ENCODE results near the gene RNF217.
"Not testable (repeated sequence)": the region's sequence is repeated elsewhere in the genome, so short reads cannot be mapped to it uniquely, and the experiment has no call there.

The RNF217 gene

DNA sequence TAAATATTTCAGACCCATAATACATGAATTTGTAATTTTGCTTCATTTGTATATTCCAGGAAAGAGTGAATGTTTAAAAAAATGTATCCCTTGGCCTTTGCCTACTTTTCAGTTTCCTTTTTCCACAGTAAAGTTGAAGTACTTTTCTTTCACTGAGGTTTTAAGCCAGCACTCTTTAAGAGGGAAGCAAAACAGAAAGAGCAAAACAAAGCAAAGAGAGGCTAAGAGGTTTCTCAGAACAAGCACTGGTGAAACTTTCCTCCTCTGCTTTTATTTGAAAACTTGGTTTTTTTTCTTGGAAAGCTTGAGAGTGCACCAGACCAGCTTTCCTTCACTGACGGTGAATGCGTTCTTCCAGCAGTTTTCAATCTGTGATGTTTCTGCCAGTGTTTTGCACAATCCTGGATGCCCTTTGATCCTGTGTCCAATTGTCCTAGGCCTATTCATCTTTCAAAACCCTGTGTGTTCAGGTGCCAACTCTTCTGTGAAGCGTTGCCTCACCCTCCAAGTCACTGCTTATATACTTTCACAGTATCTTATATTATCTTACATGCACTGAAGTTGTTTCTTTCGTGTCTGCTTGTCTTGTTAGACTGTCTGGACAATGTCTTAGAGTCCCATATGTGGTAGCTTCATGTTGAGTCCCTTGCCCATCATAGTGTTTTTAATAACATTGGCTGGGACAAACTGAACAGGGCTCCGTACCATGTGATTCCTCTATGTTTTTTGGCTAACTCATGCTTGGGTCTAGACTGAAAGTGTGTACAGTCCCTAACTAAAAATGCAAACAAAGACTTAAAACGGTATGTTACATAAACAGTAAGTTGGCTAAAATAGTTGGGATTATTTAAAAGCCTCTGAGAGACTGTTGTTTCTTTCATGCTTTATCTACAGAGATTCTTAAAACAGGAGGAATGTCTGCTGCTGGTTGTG is 1.9 kb downstream of the RNF217 start:
- peak overlapping the region; percentile 93 for H3K9ac ChIP-seq (ENCODE audit: low read length)
- H3K4me3 ChIP-seq (ENCODE audit: low read length) = peak overlapping the region; percentile 93
- no peaks in the 10 kb centered on the region for H3K27me3 ChIP-seq (replicated peaks; ENCODE audit: control insufficient read depth, insufficient read depth, low read length)
- H3K4me1 ChIP-seq (ENCODE audit: control insufficient read depth, insufficient read depth, low read length) = peaks cover 31% of the 10 kb centered on the region
- H3K9me3 ChIP-seq (ENCODE audit: control insufficient read depth, low read length) = no peaks in the 10 kb centered on the region
- H3K36me3 ChIP-seq (ENCODE audit: control insufficient read depth, insufficient read depth, low read length, severe bottlenecking) = peaks cover 3% of the 10 kb centered on the region
- peak; percentile 88 for DNase-seq (ENCODE audit: low read depth)

DNA sequence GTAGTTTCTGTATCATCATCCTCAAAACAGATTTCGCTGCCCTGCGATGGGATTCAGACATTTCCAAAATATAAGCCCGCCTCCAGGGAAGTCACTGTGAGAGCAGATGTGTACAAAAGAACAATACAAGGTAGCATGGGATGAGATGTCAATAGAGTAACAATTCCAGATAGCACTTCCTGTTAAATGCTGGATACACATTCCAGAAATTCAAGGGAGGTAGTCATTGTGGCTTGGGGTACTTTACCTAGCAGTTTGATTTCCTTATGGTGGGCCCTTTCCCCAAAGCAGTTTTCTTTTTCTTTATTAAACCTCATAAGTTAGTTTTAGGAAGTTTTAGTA is 2.5 kb downstream of the RNF217 start:
- Histone ChIP-seq H3K36me3 (ENCODE audit: control insufficient read depth, insufficient read depth, low read length, severe bottlenecking) (peaks cover 3% of the 10 kb centered on the region), H3K9me3 (ENCODE audit: control insufficient read depth, low read length) (no peaks in the 10 kb centered on the region), H3K27me3 (replicated peaks; ENCODE audit: control insufficient read depth, insufficient read depth, low read length) (no peaks in the 10 kb centered on the region), H3K4me1 (ENCODE audit: control insufficient read depth, insufficient read depth, low read length) (peaks cover 32% of the 10 kb centered on the region), H3K4me3 (ENCODE audit: low read length) (peak overlapping the region; percentile 93), H3K9ac (ENCODE audit: low read length) (peak overlapping the region; percentile 93)
- DNase-seq (ENCODE audit: low read depth) = no peak

GRCh38 chr6:124965424-124965850 is 3.2 kb downstream of the RNF217 start:
- not testable (repeated sequence) for H3K9ac ChIP-seq (ENCODE audit: low read length)
- peak; percentile 56 for DNase-seq (ENCODE audit: low read depth)

GRCh38 chr6:124967444-124967843 is 5.2 kb downstream of the RNF217 start:
- Histone ChIP-seq H3K36me3 (ENCODE audit: control insufficient read depth, insufficient read depth, low read length, severe bottlenecking) (peaks cover 13% of the 10 kb centered on the region), H3K9ac (ENCODE audit: low read length) (no peak overlapping the region), H3K27me3 (replicated peaks; ENCODE audit: control insufficient read depth, insufficient read depth, low read length) (no peaks in the 10 kb centered on the region), H3K9me3 (ENCODE audit: control insufficient read depth, low read length) (no peaks in the 10 kb centered on the region), H3K4me3 (ENCODE audit: low read length) (no peak overlapping the region), H3K4me1 (ENCODE audit: control insufficient read depth, insufficient read depth, low read length) (peaks cover 34% of the 10 kb centered on the region)
- no peak for DNase-seq (ENCODE audit: low read depth)

More at GRCh38 chr6:124965424-124965850, 3.2 kb downstream of the RNF217 start:
- not testable (repeated sequence) for H3K36me3 ChIP-seq (ENCODE audit: control insufficient read depth, insufficient read depth, low read length, severe bottlenecking); H3K27me3 ChIP-seq (replicated peaks; ENCODE audit: control insufficient read depth, insufficient read depth, low read length); H3K9me3 ChIP-seq (ENCODE audit: control insufficient read depth, low read length)
- peaks cover 39% of the 10 kb centered on the region for H3K4me1 ChIP-seq (ENCODE audit: control insufficient read depth, insufficient read depth, low read length)
- H3K4me3 ChIP-seq (ENCODE audit: low read length) = peak overlapping the region; percentile 28

DNA sequence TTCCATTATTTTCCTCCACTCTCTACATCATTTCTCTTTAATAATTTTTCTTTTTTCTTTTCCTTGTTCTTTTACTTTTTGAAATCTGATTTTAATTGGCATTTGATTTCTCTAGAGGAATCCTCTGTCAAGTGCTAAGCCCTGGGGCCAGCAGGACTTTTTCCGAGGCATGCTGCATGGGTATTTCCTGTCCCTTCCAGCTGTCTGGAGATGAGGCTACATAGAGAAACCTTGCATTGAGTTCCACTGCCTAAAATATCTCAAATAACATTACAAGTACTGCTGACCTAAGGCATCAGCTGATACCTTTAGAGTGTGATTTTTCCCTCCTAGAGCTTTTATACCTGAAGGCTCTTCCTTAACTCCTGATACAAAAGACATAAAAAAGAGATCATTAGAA is 6.2 kb downstream of the RNF217 start:
- Histone ChIP-seq H3K36me3 (ENCODE audit: control insufficient read depth, insufficient read depth, low read length, severe bottlenecking) (peaks cover 23% of the 10 kb centered on the region), H3K9me3 (ENCODE audit: control insufficient read depth, low read length) (no peaks in the 10 kb centered on the region), H3K4me3 (ENCODE audit: low read length) (no peak overlapping the region), H3K4me1 (ENCODE audit: control insufficient read depth, insufficient read depth, low read length) (peaks cover 34% of the 10 kb centered on the region), H3K27me3 (replicated peaks; ENCODE audit: control insufficient read depth, insufficient read depth, low read length) (no peaks in the 10 kb centered on the region), H3K9ac (ENCODE audit: low read length) (no peak overlapping the region)
- peak; percentile 52 for DNase-seq (ENCODE audit: low read depth)

GRCh38 chr6:124970243-124970642 is 8.0 kb downstream of the RNF217 start:
- no peaks in the 10 kb centered on the region for H3K9me3 ChIP-seq (ENCODE audit: control insufficient read depth, low read length)
- H3K4me1 ChIP-seq (ENCODE audit: control insufficient read depth, insufficient read depth, low read length) = peaks cover 41% of the 10 kb centered on the region
- H3K9ac ChIP-seq (ENCODE audit: low read length) = no peak overlapping the region
- no peak for DNase-seq (ENCODE audit: low read depth)
- H3K36me3 ChIP-seq (ENCODE audit: control insufficient read depth, insufficient read depth, low read length, severe bottlenecking) = peaks cover 38% of the 10 kb centered on the region
- H3K4me3 ChIP-seq (ENCODE audit: low read length) = no peak overlapping the region
- H3K27me3 ChIP-seq (replicated peaks; ENCODE audit: control insufficient read depth, insufficient read depth, low read length) = no peaks in the 10 kb centered on the region

DNA sequence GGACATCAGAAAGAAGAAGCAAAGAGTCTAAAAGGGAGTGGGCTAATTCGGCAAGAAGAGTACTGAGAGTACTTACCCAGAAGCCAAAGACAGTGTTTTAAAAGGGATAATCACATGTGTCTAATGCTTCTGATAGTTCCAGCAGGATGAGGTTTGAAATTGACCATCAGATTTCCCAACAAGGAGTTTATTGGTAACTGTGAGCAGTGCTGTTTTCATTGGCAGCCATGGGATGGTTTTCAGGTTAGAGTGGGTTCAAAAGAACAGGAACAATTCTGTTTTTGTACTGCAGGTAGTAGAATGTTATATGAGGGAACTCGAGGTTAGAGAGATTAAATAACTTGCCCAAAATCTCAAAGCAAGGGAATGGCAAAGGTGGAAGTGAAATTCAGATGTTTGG is 8.5 kb downstream of the RNF217 start:
- no peak for DNase-seq (ENCODE audit: low read depth)
- Histone ChIP-seq H3K27me3 (replicated peaks; ENCODE audit: control insufficient read depth, insufficient read depth, low read length) (no peaks in the 10 kb centered on the region), H3K9me3 (ENCODE audit: control insufficient read depth, low read length) (no peaks in the 10 kb centered on the region), H3K4me1 (ENCODE audit: control insufficient read depth, insufficient read depth, low read length) (peaks cover 41% of the 10 kb centered on the region), H3K4me3 (ENCODE audit: low read length) (no peak overlapping the region), H3K9ac (ENCODE audit: low read length) (no peak overlapping the region), H3K36me3 (ENCODE audit: control insufficient read depth, insufficient read depth, low read length, severe bottlenecking) (peaks cover 38% of the 10 kb centered on the region)

DNA sequence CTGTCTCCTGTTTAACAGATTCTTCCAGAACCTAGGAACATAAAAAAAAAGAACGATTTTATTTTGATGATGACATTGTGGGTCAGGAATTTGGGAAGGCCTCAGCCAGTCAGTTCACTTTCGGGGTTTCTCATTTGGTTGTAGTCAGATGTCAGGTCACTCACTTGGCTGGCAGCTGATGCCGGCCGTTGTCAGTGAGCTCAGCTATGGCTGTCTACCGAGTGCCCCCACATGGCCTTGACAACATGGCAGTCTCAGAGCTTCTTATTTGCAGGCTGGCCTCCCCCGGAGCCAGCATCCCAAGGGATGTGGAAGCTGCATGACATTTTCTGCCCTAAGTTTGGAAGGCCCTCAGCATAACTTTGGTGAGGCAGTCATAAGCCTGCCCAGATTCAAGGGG is 11.5 kb downstream of the RNF217 start:
- peaks cover 3% of the 10 kb centered on the region for H3K9me3 ChIP-seq (ENCODE audit: control insufficient read depth, low read length)
- DNase-seq (ENCODE audit: low read depth) = no peak
- no peak overlapping the region for H3K9ac ChIP-seq (ENCODE audit: low read length)
- no peaks in the 10 kb centered on the region for H3K27me3 ChIP-seq (replicated peaks; ENCODE audit: control insufficient read depth, insufficient read depth, low read length)
- H3K4me3 ChIP-seq (ENCODE audit: low read length) = no peak overlapping the region
- peaks cover 30% of the 10 kb centered on the region for H3K4me1 ChIP-seq (ENCODE audit: control insufficient read depth, insufficient read depth, low read length)
- peaks cover 45% of the 10 kb centered on the region for H3K36me3 ChIP-seq (ENCODE audit: control insufficient read depth, insufficient read depth, low read length, severe bottlenecking)

- Histone ChIP-seq H3K27me3 (replicated peaks; ENCODE audit: control insufficient read depth, insufficient read depth, low read length) (no peaks in the 10 kb centered on the region), H3K4me1 (ENCODE audit: control insufficient read depth, insufficient read depth, low read length) (peaks cover 27% of the 10 kb centered on the region), H3K36me3 (ENCODE audit: control insufficient read depth, insufficient read depth, low read length, severe bottlenecking) (peaks cover 48% of the 10 kb centered on the region), H3K9me3 (ENCODE audit: control insufficient read depth, low read length) (peaks cover 6% of the 10 kb centered on the region), H3K4me3 (ENCODE audit: low read length) (no peak overlapping the region), H3K9ac (ENCODE audit: low read length) (no peak overlapping the region)
- DNase-seq (ENCODE audit: low read depth) = no peak
These were observed 12.6 kb downstream of the RNF217 start for GRCh38 chr6:124974771-124975377.

DNA sequence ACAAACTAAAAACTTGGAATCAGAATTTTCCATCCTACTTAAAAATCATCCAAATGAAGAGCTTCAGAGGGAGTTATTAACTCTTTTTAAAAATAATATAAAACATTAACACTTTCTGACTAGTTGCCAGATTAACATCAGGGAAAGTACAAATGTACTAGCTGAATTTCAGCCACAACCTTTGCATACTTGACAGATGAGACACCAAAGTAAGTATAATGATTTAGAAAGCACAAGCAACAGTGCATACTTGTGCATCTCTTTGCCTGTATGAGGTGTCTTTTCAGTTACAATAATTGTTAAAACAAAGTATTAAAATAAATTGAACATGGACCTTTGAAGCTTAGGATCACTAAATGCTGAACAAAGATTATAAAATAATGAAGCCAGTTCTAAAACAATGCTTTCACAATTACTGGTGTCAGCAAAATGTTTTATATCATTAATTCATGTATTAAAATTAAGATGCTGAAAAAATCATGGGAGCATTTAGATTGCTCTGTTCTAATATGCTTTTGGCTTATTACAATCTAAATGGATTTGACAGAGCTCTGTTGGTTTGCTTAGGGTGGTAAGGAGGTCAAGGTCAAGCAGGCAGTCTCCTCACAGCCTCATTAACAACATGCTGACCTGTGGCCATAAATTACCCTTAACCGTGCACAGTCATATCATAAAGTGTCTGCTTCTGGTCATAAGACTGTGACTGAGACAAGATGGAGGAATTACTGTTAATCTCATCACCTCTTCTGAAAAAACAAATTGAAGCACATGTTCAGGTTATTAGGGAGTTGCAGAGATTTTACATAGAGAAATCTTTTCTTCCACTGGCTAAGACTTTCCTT is 15.1 kb downstream of the RNF217 start:
- H3K27me3 ChIP-seq (replicated peaks; ENCODE audit: control insufficient read depth, insufficient read depth, low read length) = no peaks in the 10 kb centered on the region
- peaks cover 18% of the 10 kb centered on the region for H3K4me1 ChIP-seq (ENCODE audit: control insufficient read depth, insufficient read depth, low read length)

More for the DNA sequence above, 15.1 kb downstream of the RNF217 start:
- H3K36me3 ChIP-seq (ENCODE audit: control insufficient read depth, insufficient read depth, low read length, severe bottlenecking) = peaks cover 40% of the 10 kb centered on the region
- H3K4me3 ChIP-seq (ENCODE audit: low read length) = no peak overlapping the region
- H3K9ac ChIP-seq (ENCODE audit: low read length) = no peak overlapping the region
- H3K9me3 ChIP-seq (ENCODE audit: control insufficient read depth, low read length) = peaks cover 6% of the 10 kb centered on the region
- DNase-seq (ENCODE audit: low read depth) = peak; percentile 63
